Measurements from ENCODE around the gene PHF1.
A peak's percentile ranks its signal among the peaks of the same experiment; 100 is the strongest.
"Not testable (repeated sequence)": the region's sequence is repeated elsewhere in the genome, so short reads cannot be mapped to it uniquely, and the experiment has no call there.

PHF1 gene

GRCh38 chr6:33410711-33411631 lies at the start of gene PHF1:
TSS of gene PHF1 (plus strand) at chr6:33411014. CDS start at chr6:33412264, 1,250 bp downstream.
- TF ChIP-seq CTCF (IDR thresholded peaks at IDR 0.05; ENCODE audit: control insufficient read depth, extremely low read depth, insufficient read depth), result 0 out of 2 replicates have a peak, but pooled peaks have one; percentile 16
- peak within 1 kb of the TSS; percentile 64 for H3K4me3 ChIP-seq (ENCODE audit: low read depth, low read length)
- no peak for DNase-seq (ENCODE audit: low read depth)

GRCh38 chr6:33363486-33363885 lies 47.3 kb upstream of the PHF1 start:
- DNase-seq (ENCODE audit: low read depth); H3K4me3 ChIP-seq (ENCODE audit: low read depth, low read length): not testable (repeated sequence)

GRCh38 chr6:33364475-33365205 lies 46.2 kb upstream of the PHF1 start:
- not testable (repeated sequence) for H3K4me3 ChIP-seq (ENCODE audit: low read depth, low read length)

GRCh38 chr6:33365206-33365971 lies 45.4 kb upstream of the PHF1 start:
- not testable (repeated sequence) for H3K4me3 ChIP-seq (ENCODE audit: low read depth, low read length); DNase-seq (ENCODE audit: low read depth)

More at GRCh38 chr6:33364475-33365205, 46.2 kb upstream of the PHF1 start:
- not testable (repeated sequence) for DNase-seq (ENCODE audit: low read depth)

- no peak for DNase-seq (ENCODE audit: low read depth)
- no peak overlapping the region for H3K4me3 ChIP-seq (ENCODE audit: low read depth, low read length)
- no peak for TF ChIP-seq CTCF (IDR thresholded peaks at IDR 0.05; ENCODE audit: control insufficient read depth, extremely low read depth, insufficient read depth)
These were observed 43.7 kb upstream of the PHF1 start for GRCh38 chr6:33367009-33367714.

GRCh38 chr6:33367715-33368025 lies 43.1 kb upstream of the PHF1 start:
- not testable (repeated sequence) for H3K4me3 ChIP-seq (ENCODE audit: low read depth, low read length); DNase-seq (ENCODE audit: low read depth)

GRCh38 chr6:33371901-33372300 lies 38.9 kb upstream of the PHF1 start:
- not testable (repeated sequence) for DNase-seq (ENCODE audit: low read depth); H3K4me3 ChIP-seq (ENCODE audit: low read depth, low read length)

- TF ChIP-seq CTCF (IDR thresholded peaks at IDR 0.05; ENCODE audit: control insufficient read depth, extremely low read depth, insufficient read depth), result no peak
- no peak for DNase-seq (ENCODE audit: low read depth)
- H3K4me3 ChIP-seq (ENCODE audit: low read depth, low read length), result no peak overlapping the region
These were observed 38.2 kb upstream of the PHF1 start for GRCh38 chr6:33372526-33373123.

Data from LNCaP clone FGC (cell line).